AG09309 (cell line): ENCODE measurements around the gene CARD11.

ENCODE experiments used
- DNase-seq: peaks from one replicate; pipeline ENCODE4 v3.0.0-alpha.2; 2010; ENCODE audit warnings: low read depth
- H3K4me3 ChIP-seq: 2 replicates; pipeline ENCODE4 v1.5.1; 2011; ENCODE audit warnings: mild to moderate bottlenecking, low read depth, low read length, moderate library complexity; ENCODE audit not compliant: control insufficient read depth
- TF ChIP-seq, protein P1 (sequence below): IDR thresholded peaks from 2 replicates; pipeline ENCODE4 v1.5.1; 2011; ENCODE audit warnings: mild to moderate bottlenecking, low read depth, low read length, inconsistent platforms; ENCODE audit not compliant: insufficient read depth, control insufficient read depth; ENCODE audit errors: missing control alignments

The CARD11 gene

DNA sequence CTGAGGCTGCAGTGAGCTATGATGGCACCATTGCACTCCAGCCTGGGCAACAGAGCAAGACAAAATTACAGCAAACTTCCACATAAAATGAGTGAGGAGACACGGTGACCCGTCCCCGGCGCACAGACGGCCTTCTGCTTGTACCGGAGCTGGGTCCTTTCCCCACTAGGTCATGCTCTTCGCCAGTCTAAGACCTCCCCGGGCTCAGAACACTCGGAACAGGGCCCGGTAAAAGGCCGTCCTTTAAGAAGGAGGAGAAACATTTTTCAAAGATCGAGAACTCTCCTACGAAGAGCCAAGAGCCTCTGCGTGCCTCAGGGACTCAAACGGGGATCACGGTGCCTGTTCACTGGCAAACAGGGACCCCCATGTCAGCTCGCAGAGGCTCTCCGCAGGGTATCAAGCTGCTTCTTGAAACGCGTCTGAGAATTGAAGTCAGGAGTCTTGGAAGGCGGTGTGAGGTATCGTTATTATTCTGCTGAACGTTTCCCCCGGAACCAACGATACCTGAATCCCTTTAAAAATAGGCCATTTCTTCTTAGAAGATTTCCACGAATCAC, 9.0 kb downstream of the CARD11 start:
- TF ChIP-seq, protein P1, sequence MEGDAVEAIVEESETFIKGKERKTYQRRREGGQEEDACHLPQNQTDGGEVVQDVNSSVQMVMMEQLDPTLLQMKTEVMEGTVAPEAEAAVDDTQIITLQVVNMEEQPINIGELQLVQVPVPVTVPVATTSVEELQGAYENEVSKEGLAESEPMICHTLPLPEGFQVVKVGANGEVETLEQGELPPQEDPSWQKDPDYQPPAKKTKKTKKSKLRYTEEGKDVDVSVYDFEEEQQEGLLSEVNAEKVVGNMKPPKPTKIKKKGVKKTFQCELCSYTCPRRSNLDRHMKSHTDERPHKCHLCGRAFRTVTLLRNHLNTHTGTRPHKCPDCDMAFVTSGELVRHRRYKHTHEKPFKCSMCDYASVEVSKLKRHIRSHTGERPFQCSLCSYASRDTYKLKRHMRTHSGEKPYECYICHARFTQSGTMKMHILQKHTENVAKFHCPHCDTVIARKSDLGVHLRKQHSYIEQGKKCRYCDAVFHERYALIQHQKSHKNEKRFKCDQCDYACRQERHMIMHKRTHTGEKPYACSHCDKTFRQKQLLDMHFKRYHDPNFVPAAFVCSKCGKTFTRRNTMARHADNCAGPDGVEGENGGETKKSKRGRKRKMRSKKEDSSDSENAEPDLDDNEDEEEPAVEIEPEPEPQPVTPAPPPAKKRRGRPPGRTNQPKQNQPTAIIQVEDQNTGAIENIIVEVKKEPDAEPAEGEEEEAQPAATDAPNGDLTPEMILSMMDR = no peak
- H3K4me3 ChIP-seq = no peak overlapping the region
- DNase-seq = no peak

DNA sequence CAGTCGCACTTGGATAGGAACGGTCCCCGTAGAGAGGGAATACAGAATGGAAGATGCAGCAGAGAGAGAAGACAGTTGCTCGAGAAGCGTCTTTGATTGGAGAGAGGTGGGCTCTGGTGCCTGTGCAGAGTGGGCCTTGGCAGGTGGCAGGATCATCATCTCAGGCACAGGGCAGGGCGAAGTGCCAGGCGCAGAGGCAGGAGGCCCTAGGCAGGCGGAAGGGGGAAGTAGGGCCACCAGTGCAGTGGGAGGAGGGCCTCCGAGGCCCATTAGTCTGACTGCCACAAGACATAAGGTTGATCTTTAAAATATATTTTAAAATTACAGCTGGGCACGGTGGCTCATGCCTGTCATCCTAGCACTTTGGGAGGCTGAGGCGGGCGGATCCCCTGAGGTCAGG, 10.1 kb downstream of the CARD11 start:
- H3K4me3 ChIP-seq = no peak overlapping the region
- DNase-seq = no peak
- TF ChIP-seq, protein P1 = no peak

DNA sequence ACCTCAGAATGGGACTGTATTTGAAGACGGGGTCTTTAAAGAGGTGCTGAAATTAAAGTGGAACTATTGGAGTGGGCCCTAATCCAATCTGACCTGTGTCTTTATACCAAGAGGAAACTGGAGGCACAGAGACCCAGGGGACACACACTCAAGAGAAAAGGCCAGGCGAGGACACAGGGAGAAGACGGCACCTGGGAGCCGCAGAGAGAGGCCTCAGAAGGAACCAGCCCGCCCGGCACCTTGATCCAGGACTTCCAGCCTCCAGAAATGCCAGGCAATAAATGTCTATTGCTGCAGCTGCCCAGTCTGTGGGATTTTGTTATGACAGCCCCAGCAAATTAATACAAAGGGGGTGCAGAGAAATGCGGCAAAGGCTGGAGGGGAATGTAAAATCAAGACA, 10.5 kb downstream of the CARD11 start:
- no peak overlapping the region for H3K4me3 ChIP-seq
- TF ChIP-seq, protein P1 = no peak
- DNase-seq = no peak

DNA sequence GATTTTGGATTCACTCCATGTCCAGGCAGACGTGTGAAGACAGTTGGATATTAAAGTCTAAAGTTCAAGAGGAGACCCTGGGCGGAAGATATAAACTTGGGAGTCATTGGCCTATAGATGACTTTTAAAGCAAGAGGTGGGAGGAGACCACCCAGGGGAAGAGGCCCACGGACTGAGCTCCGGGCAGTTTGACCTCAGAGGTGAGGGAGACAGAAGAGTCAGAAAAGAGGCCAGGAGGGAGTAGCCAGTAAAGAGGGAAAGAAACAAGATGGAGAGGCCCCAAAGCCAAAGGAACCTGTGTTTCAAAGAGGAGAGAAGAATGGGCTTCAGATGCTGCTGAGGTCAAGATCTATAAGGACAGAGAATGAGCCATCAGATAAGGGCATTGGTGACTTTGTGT, 11.4 kb downstream of the CARD11 start:
- TF ChIP-seq, protein P1 = no peak
- no peak for DNase-seq

DNA sequence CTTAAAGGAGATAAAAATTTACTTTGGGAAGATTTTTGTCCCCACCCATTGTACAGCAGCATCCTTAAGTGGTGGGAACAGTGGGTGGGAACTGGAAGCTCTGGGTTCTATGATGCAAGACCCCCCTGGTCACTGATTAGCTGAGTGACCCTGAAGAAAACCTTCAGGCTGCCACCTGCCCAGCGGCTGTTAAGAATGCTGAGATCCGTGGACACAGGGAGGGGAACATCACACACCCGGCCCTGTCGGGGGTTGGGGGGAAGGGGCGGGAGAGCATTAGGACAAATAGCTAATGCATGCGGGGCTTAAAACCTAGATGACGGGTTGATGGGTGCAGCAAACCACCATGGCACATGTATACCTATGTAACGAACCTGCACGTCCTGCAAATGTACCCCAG, 14.5 kb downstream of the CARD11 start:
- no peak for DNase-seq
- TF ChIP-seq, protein P1 = no peak
- H3K4me3 ChIP-seq = no peak overlapping the region

More for the DNA sequence above, 11.4 kb downstream of the CARD11 start:
- H3K4me3 ChIP-seq = no peak overlapping the region

DNA sequence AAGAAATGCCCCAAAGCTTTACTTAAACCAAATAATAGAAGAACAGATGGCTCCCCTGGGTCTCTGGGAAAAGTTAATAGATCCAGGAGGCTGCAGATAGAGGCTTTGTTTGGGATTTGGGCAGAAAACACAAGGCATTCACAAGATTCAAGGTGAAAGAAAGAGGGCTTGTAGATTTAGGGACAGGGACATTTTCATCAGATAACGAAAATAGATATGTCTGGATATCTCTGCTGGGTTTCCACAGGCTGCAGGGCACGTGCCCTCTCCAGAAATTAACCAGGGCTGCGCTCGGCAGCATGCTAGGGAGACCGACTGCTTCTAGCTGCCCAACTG, 14.9 kb downstream of the CARD11 start:
- TF ChIP-seq, protein P1 = no peak
- no peak overlapping the region for H3K4me3 ChIP-seq
- no peak for DNase-seq
